Neural progenitor cell (in vitro differentiated cells): ENCODE measurements around the gene SUGT1.

ENCODE experiments used
- CTCF ChIP-seq: fragments of 200-600 bp; sonication (generic); IDR thresholded peaks from 2 replicates; pipeline ENCODE4 v1.5.1; 2017; ENCODE audit warnings: antibody characterized with exemption, mild to moderate bottlenecking
- EZH2 ChIP-seq: fragments of 200-600 bp; sonication (generic); IDR thresholded peaks from 2 replicates; pipeline ENCODE4 v1.6.1; 2017; ENCODE audit warnings: antibody characterized with exemption, mild to moderate bottlenecking, moderate library complexity
- EZH2phosphoT487 ChIP-seq: fragments of 200-600 bp; sonication (generic); IDR thresholded peaks from 2 replicates; pipeline ENCODE4 v1.6.1; 2017; ENCODE audit warnings: antibody characterized with exemption

- TF ChIP-seq EZH2phosphoT487 (no peak), CTCF (peak; percentile 69), EZH2 (no peak)
Measured at GRCh38 chr13:52652196-52652979, at the start of gene SUGT1.
